ENCODE data around the gene ENO1.

- no peak for TF ChIP-seq POLR2A (IDR thresholded peaks at IDR 0.05; ENCODE audit: low read length)
- TF ChIP-seq GATA1 (IDR thresholded peaks at IDR 0.05; ENCODE audit: low read depth, low read length), result no peak
These were observed 61.6 kb downstream of the ENO1 start for GRCh38 chr1:8816831-8817411.
